HG03558 (cell line): ENCODE measurements around the gene PDE6A.
"Not testable (repeated sequence)": the region's sequence is repeated elsewhere in the genome, so short reads cannot be mapped to it uniquely, and the experiment has no call there.

Experiments
- ATAC-seq: cut with Tn5 transposase; IDR thresholded peaks from one replicate; pipeline ENCODE4 v1.9.1; 2021; ENCODE audit warnings: moderate number of reproducible peaks; ENCODE audit not compliant: unreplicated experiment; ENCODE audit errors: extremely low read depth

PDE6A gene

DNA sequence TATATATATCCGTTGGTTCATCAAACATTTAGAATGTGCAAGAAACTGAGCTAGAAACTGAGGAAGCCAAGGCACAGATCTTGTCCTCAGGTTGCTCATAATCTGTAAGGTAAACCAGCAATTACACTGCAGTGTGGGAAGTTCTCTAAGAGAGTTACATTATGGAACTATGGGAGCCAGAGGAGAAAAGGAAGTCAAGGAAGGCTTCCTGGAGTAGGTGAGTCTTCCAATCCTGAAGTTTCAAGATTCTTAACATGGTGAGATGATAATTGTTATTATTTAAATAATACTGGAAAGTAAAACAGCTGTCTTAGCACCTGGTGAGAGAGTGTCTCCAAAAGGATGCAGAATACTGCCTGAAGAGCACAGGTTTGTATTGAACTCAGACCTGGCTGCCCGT is 44.2 kb downstream of the PDE6A start:
- ATAC-seq: no peak

DNA sequence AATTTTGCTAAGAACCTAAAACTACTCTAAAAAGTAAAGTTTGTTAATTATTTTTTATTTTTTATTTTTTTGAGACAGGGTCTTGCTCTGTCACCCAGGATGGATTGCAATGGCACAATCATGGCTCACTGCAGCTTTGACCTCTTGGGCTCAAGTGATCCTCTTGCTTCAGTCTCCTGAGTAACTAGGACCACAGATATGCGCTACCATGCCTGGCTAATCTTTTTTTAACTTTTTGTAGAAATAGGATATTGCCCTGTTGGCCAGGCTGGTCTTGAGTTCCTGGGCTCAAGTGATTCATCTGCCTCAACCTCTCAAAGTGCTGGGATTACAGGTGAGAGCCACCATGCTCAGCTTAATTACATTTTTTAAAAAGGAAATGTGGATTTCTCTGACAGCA is 45.8 kb downstream of the PDE6A start:
- no peak for ATAC-seq

DNA sequence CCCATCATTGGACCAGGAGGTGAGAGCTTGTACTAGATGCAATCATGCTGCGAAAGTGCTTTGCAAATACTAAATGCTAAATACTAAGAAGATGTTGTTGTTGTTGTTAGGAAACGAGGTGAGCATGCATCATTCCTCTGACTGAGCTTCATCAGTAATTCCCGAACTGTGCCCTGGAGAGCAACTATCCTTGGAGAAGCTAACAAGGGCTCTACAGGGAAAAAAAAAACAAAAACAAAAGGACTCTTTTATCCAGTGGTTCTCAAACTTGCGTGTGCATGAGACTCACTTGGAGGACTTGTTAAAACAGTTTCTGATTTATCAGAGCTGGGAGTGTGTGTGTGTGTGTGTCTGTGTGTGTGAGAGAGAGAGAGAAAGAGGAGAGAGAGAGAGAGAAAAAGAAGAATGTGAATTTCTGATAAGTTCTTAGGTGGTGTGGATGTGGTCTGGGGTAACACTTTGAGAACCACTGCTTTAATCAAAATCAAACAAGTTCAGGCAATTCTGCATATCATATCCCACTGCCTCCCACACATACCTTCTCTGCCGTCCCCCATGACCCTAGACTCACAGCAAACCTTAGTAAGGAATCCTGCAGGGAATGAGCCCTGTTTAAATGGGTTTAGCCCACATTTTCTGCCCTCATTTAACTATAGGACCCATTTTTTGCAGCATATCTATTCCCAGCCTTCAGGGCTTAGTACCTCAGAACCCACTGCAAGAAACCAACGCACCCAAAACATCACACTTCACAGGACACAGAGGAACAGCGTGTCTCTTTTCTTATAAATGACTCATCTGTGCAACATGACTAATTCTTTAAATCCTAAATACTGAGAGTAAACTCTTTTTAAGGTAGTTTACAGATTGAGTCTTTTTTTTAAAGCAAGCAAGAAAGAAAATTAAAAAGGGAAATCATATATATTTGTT is 48.9 kb downstream of the PDE6A start:
- no peak for ATAC-seq

DNA sequence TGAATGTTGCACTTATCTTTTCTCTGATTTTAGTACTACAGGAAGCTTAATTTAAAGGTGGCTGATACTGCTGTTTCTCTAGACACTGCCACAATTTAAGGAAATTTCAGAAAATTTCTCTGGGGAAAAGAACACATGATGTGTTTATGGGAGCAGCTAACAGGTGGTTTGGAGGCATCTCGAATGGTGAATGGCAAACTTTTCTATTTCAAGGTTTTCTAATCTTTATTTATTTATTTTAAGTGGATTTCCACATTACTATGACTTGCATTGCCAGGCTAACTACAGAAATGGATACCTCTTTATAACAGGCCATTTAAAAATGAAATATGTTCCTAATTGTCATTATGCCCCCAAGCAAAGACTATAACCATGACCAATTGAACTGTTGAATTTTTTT is 50.4 kb downstream of the PDE6A start:
- ATAC-seq: no peak

DNA sequence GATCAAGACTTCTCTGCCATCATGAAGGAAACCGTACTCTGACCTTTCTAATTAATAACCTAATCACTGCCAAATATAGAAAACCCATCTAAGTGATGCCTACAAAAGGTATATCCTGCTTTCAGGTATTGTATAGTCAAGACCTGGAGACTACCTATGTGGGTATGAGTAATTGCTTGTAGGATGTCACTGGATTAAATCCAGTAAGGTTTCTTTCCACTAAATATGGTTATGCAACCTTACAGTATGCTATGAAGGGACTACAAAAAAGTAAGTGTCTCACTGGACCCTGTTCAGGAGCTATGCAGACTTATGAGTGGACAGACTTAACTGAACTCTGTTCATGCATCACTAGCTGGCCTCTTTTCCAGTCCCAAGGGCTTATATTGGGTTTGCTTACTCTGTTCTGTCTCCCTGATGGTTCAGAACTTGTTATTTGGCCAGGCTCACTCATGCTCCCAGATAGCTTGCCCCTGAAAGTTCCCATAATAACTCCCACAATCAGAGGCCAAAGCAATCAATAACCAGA is 51.1 kb downstream of the PDE6A start:
- no peak for ATAC-seq

DNA sequence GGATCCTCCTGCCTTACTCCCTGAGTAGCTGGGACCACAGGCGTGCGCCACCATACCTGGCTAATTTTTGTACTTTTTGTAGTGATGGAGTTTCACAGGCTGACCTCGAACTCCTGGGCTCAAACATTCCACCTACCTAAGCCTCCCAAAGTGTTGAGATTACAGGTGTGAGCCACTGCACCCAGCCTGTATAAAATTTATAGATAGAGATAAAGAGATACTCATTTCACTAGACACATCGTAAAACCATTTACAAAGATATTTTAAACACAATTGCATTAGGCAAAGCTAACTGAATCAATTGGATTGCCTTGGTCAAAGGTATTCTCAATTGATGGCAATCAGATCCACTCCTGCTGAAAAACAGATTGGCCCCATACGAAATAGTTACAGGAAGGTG is 52.0 kb downstream of the PDE6A start:
- no peak for ATAC-seq

DNA sequence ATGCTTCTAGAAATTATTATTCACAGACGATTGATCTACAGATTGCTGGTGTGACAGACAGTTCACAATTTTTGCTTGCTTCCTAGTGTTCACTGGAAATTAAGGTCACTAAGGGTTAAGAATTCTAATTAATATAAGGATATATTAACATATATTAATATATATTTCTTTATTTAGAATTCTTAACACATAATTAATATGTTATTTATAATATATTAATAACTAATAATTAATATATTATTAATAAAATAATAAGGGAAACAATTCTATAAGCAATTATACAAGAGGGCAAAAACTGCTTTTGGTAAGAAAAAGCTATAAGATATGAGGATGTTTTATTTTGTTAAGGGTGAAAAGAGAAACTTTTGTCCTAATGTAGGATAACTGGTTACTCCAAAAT is 56.3 kb downstream of the PDE6A start:
- no peak for ATAC-seq

DNA sequence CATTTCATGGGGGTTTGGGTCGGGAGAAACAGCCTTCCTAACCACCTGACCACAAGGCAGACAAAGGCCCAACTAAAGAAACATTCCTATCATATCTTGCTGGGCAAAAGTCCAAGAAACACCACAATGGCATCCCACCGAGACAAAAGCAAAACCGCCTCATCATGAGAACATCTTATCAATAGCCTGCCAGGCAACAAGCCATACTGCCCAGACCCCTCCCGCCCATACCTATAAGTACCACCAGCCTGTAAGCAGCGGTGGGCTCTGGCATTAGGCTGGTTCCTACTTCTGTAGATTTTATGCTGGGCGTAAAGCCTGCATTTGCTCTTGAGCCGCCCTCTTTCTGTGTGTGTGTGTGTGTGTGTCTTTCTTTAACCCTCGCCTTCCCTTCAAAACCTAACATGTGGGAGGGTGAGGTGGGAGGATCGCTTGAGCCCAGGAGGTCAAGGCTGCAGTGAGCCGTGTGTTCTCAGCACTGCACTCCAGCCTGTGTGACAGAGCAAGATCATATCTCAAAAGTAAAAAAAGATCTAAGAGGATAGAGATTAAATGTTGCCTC is 56.9 kb downstream of the PDE6A start:
- ATAC-seq: no peak

DNA sequence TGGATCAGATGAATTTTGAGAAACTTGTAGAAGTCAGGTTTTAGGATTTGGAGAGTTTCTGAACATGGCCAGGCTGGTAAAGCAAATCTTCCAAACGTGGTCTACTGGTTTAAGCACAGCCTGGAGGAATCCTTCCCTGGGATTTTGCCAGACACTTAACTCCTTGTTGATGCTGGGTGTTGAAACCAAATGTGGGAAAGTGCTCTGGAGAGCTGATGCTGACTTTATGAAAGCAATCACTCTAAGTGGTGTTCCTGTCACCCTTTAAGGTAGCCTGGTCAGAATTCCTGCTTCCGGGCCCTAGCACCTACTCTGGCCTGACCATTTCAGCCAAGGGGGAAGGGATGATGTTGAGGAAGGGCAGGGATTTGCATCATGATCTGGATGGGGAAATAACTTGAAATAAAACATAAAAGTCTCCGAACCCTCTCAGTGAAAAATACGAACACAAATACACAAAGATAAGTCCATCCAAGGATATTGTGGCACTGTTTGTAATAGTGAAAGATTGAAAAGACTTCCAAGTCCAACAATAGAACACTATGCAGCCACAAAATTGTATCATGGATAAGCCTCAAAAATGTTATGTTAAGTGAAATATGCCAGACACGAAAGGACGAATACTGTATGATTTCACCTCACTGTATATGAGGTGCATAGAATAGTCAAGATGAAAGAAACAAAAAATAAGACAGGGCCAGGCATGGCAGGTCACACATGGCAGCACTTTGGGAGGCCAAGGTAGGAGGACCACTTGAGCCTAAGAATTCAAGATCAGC is 57.7 kb downstream of the PDE6A start:
- no peak for ATAC-seq

DNA sequence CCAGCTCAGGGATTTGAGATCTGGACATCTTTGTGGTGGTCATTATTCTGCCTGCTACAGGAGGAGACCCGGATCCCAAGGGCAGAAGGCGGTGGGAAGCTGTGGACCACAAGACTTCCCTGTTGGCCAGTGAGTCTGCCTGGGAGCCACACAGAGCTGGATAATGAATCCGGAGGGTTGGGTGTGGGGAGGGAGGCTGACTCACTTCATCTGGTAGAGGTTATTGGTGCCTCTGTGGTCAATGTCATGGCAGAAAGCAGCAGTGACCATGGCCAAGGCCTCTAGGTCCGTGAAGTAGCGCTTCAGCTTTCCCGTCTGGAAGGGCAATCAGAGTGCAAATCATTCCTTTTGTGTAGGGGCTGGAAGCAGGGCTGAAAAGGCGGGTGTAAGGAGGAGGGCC is 58.5 kb downstream of the PDE6A start:
- ATAC-seq: no peak

DNA sequence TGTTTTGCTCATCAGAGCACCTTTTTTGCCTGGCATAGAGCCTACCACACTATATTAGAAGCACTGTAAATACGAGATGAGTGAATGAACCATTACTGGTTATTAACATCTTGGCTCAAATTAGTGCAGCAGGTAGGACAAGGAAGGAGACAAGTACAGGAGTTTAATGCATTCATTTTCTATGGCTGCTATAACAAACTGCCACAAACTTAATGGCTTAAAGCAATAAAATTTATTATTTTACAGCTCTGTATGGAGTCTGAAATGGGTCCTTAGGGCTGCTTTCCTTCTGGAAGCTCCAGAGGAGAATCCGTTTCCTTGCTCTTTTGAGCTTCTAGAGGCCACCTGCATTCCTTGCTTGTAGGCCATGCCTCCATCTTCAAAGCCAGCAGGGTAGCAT is 59.1 kb downstream of the PDE6A start:
- ATAC-seq: no peak

DNA sequence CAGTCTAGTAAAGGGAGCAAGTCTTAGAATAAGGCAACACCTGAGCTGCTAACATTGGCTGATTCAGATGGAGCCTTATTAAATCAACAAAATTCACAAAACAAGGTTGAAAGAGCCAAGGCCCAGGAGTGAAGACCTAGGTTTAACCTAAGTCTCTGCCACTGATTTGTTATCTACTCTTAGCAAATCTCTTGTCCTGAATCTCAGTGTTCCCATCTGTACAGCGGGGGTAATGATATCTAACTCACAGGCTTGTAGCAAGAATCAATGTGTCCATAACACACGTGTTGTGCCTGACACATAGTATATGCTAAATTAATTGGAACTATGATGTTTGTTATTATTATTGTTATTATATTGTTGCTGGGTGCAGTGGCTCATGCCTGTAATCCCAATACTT is 61.0 kb downstream of the PDE6A start:
- ATAC-seq: no peak

DNA sequence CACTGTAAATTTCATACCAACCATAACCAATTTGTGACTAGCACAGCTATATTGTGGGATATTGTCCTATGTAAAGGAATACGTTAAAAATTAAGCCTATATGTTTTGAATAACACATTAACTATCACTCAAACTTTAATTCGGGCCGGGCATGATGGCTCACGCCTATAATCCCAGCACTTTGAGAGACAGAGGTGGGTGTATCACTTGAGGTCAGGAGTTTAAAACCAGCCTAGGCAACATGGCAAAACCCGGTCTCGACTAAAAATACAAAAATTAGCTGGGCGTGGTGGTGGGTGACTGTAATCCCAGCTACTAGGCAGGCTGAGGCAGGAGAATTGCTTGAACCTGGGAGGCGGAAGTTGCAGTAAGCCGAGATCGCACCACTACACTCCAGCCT is 62.0 kb downstream of the PDE6A start:
- not testable (repeated sequence) for ATAC-seq

DNA sequence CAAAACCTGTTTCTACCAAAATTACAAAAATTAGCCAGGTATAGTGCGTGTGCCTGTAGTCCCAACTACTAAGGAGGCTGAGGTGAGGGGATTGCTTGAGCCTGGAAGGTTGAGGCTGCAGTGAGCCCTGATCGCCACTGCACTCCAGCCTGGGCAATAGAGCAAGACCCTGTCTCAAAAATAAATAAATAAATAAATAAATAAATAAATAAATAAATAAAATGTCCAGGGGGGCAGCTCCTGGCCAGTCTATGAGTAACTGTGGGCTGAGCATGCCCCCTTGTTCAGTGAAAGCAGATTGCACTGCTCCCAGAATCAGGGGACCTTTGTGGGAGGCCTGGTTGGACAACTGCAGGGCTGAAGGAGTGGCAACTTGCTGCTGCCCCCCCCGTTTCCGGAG is 62.7 kb downstream of the PDE6A start:
- no peak for ATAC-seq

DNA sequence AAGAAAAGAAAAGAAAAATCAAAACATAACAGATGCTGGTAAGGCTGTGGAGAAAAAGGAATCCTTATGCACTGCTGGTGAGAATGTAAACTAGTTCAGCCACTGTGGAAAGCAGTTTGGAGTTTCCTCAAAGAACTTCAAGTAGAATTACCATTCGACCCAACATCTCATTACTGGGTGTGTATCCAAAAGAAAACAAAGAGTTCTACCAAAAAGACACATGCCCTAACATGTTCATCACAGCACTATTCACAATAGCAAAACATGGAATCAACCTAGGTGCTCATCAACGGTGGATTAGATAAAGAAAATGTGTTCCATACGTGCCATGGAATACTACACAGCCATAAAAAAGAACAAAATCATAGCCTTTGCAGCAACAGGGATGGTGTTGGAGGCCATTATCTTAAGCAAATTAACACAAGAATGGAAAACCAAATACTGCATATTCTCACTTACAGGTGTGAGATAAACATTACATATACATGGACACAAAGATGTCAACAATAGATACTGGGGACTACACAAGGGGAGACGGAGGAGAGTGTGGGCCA is 63.4 kb downstream of the PDE6A start:
- ATAC-seq: no peak

DNA sequence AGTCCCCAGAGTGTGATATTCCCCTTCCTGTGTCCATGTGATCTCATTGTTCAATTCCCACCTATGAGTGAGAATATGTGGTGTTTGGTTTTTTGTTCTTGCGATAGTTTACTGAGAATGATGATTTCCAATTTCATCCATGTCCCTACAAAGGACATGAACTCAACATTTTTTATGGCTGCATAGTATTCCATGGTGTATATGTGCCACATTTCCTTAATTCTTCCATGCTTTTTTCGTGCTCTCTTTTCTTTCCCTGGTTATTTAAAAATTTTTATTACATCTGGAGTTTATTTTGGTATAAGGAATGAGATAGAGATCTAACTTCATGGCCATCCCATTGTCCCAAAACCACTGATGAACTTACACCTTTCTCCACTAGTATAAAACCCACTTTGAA is 65.0 kb downstream of the PDE6A start:
- ATAC-seq: not testable (repeated sequence)

DNA sequence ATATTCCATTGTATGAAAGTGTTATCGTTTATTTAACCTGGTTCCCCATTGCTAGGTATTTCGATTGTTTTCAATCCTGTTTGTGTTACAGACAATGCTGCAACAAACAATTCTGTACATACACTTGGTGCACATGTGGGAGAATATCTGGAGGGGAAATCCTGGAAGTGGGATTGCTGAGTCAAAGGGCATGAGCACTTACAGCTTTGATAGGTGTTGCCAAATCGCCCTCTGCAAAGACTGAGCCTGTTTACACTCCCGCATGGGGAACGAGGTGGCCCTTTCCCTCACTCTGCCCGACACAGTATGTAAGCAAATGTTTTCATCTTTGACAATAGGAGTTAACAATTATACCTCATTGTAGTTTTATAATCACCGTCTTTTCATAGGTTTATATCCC is 66.2 kb downstream of the PDE6A start:
- no peak for ATAC-seq

DNA sequence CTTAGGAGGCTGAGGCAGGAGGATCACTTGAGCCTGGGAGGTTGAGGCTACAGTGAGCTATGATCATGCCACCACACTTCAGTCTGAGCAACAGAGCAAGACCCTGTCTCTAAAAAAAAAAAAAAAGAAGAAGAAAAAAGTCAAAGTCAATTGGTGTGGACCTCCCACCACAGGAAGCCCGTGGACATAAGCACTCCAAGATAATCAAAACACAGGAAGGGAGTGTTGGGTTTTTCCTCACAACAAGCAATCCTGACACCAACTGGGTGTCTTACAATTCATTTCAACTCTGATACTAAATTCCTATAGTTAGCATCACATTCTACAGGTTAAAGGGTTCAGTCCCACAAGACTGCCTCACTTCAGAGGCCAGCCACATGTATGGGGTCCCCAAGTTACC is 70.7 kb downstream of the PDE6A start:
- ATAC-seq: no peak

DNA sequence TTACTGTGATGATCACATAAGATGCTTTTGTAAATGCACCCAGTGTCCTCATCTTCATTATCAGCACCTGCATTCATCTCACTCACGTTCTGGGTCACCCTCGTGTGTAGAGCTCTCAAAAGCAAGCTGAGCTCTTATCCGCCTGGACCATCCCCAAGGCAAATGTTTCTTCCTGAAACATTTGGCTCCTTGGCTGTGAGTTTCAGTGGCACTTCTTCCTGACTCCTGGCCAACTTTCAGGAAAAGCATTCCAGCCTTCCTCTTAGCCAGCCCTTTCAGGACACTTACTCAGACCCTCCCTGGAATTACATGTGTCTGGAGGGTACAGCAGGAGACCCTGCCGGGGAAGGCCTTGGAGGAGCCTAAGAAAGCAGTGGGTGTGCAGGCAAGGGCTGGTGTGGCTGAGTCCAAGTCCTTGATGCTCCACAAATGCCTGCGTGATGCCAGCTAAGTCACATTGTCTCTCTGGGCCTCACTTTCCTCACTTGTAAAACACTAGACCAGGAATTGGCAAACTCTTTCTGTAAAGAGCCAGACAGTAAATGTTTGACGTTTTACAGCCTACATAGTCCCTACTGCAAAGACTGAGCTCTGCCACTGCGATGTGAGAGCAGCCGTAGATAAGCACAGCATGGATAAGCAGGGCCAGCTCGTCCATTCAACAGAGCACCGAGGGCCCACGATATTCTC is 72.1 kb downstream of the PDE6A start:
- ATAC-seq: no peak

DNA sequence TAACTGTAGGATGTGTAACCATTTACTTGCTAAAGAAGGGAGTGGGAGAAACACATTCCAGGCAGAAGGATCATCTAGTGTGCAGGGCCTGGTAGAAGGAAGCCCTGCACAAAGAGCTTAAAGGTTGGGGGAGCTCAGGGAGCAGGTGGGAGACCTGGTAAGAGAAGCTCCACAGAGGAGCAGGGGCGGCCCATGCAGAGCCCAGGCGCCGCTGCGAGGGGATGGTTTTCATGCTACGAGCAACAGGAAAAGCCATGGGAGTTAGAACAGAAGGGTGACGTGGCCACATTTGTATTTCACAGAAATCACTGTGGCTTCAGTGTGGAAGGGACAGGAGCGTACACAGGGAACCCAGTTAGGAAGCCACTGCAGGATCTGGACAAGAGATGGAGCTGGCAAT is 73.1 kb downstream of the PDE6A start:
- no peak for ATAC-seq
